Measurements from ENCODE around the gene ADAMTS6. TPM values are rescaled to one million over a fixed set of nuclear protein-coding genes. Genes with fewer than 3 reads are reported as not detected.

ADAMTS6 gene
- total RNA-seq, 3 donors from 2014 or later (not counting 1 experiment from before 2014, with no cell fraction given), result 0.47 to 1.4 (median 1.1) TPM

DNA sequence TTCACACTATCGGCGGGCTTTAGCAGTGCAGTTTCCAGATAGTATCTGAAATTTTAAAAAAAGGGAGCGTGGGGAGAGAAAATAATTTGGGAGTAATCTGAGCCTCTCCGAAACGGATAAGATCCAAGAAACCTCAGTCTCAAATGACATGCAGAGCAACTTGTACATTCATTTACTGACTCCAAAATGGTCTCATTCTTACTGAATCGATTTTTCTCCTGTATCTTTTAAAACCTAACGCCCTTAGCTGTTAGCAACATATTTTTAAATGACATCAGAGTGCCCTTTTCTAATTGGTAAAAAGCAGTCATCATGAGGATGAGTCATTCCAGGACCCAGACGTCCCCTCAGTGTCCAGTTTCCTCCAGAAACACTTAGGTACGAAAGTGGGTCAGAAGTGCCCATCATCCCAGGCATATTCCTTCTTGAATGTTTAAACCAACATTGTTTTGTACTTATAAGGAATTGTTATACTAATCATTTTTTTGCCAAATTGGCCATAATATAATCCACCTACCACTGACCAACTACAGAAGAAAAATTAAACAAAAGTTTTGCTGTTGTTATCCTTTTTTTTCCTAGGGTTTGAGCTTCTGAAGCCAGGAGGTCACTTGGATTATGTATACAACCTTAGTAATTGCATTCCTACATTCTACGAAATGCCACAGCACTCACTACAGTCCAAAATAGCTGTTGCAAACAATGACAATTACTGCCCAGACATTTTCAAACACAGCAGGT is 354.4 kb downstream of the ADAMTS6 start:
- ATAC-seq, result no peak

DNA sequence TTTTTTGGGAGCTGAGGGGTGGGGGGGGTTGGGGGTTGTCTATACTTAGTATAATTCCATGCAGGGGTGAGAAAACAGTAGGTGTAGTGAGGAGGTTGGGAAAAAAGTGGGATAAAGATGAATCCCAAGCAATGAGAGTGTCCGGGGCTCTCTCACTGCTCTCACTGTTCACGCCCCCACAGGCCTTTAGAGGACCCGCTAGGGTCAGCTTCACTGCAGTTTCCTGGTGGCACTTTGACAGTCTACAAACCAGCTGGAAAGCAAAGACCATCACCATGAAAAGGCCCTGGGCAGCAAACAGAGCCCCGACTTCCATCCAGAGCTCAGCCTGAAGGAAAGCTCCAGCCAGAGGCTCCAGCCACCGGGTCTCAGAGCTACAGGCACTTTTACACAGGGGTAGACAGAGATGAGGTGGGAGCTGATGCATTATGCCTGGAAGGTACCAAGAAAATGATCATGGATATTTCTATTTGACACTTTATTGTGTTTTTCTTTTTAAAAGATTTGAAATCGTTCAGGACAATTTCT is 355.1 kb downstream of the ADAMTS6 start:
- no peaks in the 10 kb centered on the region for H3K36me3 Mint-ChIP-seq
- Histone ChIP-seq H3K9me3 (ENCODE audit: control insufficient read depth, insufficient read depth, low read length) (no peaks in the 10 kb centered on the region), H3K36me3 (ENCODE audit: control insufficient read depth, insufficient read depth, low read length) (no peaks in the 10 kb centered on the region), H3K27me3 (ENCODE audit: control insufficient read depth, insufficient read depth, low read length) (no peaks in the 10 kb centered on the region), H3K4me3 (ENCODE audit: low read length) (no peak overlapping the region), H3K27ac (ENCODE audit: low read length) (no peak overlapping the region), H3K4me1 (ENCODE audit: control insufficient read depth, insufficient read depth, low read length) (no peaks in the 10 kb centered on the region)
- intact Hi-C loops (cut with micrococcal nuclease), result no loop called here
- H3K27ac Mint-ChIP-seq, result no peak overlapping the region
- 90% methylated on average over 6 of the region's 6 CpGs for WGBS (ENCODE audit: insufficient coverage)
- no peak for DNase-seq
- H3K9me3 Mint-ChIP-seq, result no peaks in the 10 kb centered on the region
- ATAC-seq, result no peak
- TF ChIP-seq, protein P1, sequence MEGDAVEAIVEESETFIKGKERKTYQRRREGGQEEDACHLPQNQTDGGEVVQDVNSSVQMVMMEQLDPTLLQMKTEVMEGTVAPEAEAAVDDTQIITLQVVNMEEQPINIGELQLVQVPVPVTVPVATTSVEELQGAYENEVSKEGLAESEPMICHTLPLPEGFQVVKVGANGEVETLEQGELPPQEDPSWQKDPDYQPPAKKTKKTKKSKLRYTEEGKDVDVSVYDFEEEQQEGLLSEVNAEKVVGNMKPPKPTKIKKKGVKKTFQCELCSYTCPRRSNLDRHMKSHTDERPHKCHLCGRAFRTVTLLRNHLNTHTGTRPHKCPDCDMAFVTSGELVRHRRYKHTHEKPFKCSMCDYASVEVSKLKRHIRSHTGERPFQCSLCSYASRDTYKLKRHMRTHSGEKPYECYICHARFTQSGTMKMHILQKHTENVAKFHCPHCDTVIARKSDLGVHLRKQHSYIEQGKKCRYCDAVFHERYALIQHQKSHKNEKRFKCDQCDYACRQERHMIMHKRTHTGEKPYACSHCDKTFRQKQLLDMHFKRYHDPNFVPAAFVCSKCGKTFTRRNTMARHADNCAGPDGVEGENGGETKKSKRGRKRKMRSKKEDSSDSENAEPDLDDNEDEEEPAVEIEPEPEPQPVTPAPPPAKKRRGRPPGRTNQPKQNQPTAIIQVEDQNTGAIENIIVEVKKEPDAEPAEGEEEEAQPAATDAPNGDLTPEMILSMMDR (IDR thresholded peaks at IDR 0.05), result no peak
- no peaks in the 10 kb centered on the region for H3K4me1 Mint-ChIP-seq
- H3K4me3 Mint-ChIP-seq, result no peak overlapping the region
- no peaks in the 10 kb centered on the region for H3K27me3 Mint-ChIP-seq (ENCODE audit: low read depth in 2 of 2)

More for the DNA sequence above, 354.4 kb downstream of the ADAMTS6 start:
- H3K9me3 Mint-ChIP-seq, result no peaks in the 10 kb centered on the region
- no peaks in the 10 kb centered on the region for H3K36me3 ChIP-seq (ENCODE audit: control insufficient read depth, insufficient read depth, low read length)
- H3K27ac ChIP-seq (ENCODE audit: low read length), result no peak overlapping the region
- WGBS (ENCODE audit: insufficient coverage), result 89% methylated on average over 10 of the region's 10 CpGs
- no peaks in the 10 kb centered on the region for H3K27me3 Mint-ChIP-seq (ENCODE audit: low read depth in 2 of 2)
- DNase-seq, result no peak
- intact Hi-C loops (cut with micrococcal nuclease), result no loop called here
- no peaks in the 10 kb centered on the region for H3K9me3 ChIP-seq (ENCODE audit: control insufficient read depth, insufficient read depth, low read length)
- H3K27ac Mint-ChIP-seq, result no peak overlapping the region
- TF ChIP-seq, protein P1 (IDR thresholded peaks at IDR 0.05), result no peak
- H3K4me1 ChIP-seq (ENCODE audit: control insufficient read depth, insufficient read depth, low read length), result no peaks in the 10 kb centered on the region
- no peaks in the 10 kb centered on the region for H3K36me3 Mint-ChIP-seq
- H3K4me3 ChIP-seq (ENCODE audit: low read length), result no peak overlapping the region
- no peak overlapping the region for H3K4me3 Mint-ChIP-seq
- H3K4me1 Mint-ChIP-seq, result no peaks in the 10 kb centered on the region
- no peaks in the 10 kb centered on the region for H3K27me3 ChIP-seq (ENCODE audit: control insufficient read depth, insufficient read depth, low read length)

DNA sequence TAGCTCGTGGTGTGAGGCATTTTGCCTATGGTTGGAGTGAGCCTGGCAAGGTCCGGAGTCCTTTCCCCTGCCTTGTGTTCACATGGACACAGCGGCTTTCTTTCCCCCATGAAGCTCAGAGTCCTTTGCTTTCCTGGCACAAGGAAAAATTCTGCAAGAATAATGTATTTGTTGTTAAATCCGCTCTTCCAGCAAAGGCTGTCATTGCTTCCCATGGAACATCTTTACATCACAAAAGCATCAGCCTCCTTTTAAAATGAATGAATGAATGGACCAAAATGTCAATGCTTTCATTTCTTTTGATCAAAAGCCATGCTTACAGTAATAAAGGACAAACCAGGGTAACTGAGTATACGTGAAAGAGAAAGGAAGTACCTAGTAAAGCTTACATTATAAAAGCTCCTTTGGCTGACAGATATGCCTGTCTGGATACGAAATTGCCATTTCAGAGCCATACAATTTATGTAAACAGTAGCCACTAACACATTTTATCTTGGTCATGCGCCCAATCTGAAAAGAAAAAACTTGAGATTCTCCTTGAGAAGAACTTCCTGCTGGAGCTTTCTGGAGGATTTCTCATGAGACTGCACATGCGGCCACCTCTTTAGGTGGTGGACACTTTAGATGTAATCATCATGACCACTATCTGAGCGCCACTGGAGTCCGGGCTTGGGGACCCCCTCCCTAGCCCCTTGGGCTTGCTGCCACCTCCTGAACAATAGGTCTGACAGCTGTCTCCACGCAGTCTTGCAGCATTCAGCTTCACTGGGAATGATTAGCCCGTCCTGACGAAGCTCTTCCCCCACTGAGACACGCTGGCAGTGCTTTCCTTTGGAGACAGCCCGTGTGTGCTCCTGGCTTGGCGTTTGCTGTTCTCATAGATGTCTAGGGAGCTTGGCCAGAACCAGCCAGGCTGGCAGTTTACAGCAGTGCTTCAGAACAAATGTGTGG is 355.9 kb downstream of the ADAMTS6 start:
- 81% methylated on average over 15 of the region's 16 CpGs for WGBS (ENCODE audit: insufficient coverage)
- intact Hi-C loops (cut with micrococcal nuclease), result no loop called here
- H3K27me3 Mint-ChIP-seq (ENCODE audit: low read depth in 2 of 2), result no peaks in the 10 kb centered on the region

More for the DNA sequence above, 355.9 kb downstream of the ADAMTS6 start:
- Histone ChIP-seq H3K27ac (ENCODE audit: low read length) (no peak overlapping the region), H3K27me3 (ENCODE audit: control insufficient read depth, insufficient read depth, low read length) (no peaks in the 10 kb centered on the region), H3K4me1 (ENCODE audit: control insufficient read depth, insufficient read depth, low read length) (no peaks in the 10 kb centered on the region), H3K4me3 (ENCODE audit: low read length) (no peak overlapping the region), H3K36me3 (ENCODE audit: control insufficient read depth, insufficient read depth, low read length) (no peaks in the 10 kb centered on the region), H3K9me3 (ENCODE audit: control insufficient read depth, insufficient read depth, low read length) (no peaks in the 10 kb centered on the region)
- H3K36me3 Mint-ChIP-seq, result no peaks in the 10 kb centered on the region
- no peaks in the 10 kb centered on the region for H3K9me3 Mint-ChIP-seq
- no peaks in the 10 kb centered on the region for H3K4me1 Mint-ChIP-seq
- no peak for DNase-seq
- H3K27ac Mint-ChIP-seq, result no peak overlapping the region
- no peak overlapping the region for H3K4me3 Mint-ChIP-seq
- ATAC-seq, result no peak
- TF ChIP-seq, protein P1 (IDR thresholded peaks at IDR 0.05), result no peak
